SK-N-SH (cell line): ENCODE measurements around the gene CGB8. TPM values are rescaled to one million over a fixed set of nuclear protein-coding genes. Genes with fewer than 3 reads are reported as not detected.

Source experiments
- CTCF ChIA-PET: fragments of 300-600, 350-600 bp; formaldehyde crosslinking; extraction: SDS; loops from one replicate; lab custom pipeline; 2021; lab: Yijun Ruan, JAX
- POLR2A ChIA-PET: fragments of 350-600 bp; sonication (Branson Sonifier 250); formaldehyde crosslinking; extraction: SDS; loops from one replicate; lab custom pipeline; 2020; ENCODE audit warnings: antibody characterized with exemption, inconsistent platforms; lab: Yijun Ruan, JAX
- DNase-seq: peaks from one replicate; pipeline ENCODE4 v3.0.0; 2012
- H2AFZ ChIP-seq: fragments of 200-600 bp; sonication (generic); 2 replicates; pipeline ENCODE4 v1.8.1; 2016; ENCODE audit warnings: antibody characterized with exemption, mild to moderate bottlenecking, low read depth
- H3F3A ChIP-seq: fragments of 200-600 bp; sonication (generic); replicated peaks from 2 replicates; pipeline ENCODE3; 2016; ENCODE audit warnings: antibody characterized with exemption, mild to moderate bottlenecking; ENCODE audit not compliant: insufficient read depth
- H3K27ac ChIP-seq, 2 experiments: fragments of 200-500 bp in 1 of 2; fragments of 200-600 bp in 1 of 2; sonication (Bioruptor generic) in 1 of 2; sonication (generic), shearing (Covaris generic) in 1 of 2; 2 replicates each; pipeline versions ENCODE4 v1.5.1 to v1.6.1; 2014 to 2016; ENCODE audit warnings: low read depth in 2 of 2, inconsistent platforms in 1 of 2, low read length in 1 of 2, mild to moderate bottlenecking in 1 of 2, mixed read lengths in 1 of 2
- H3K27me3 ChIP-seq: fragments of 200-600 bp; sonication (generic), shearing (Covaris generic); 2 replicates; pipeline ENCODE4 v1.6.1; 2016; ENCODE audit warnings: mixed run types; ENCODE audit not compliant: insufficient read depth
- H3K36me3 ChIP-seq, 2 experiments: fragments of 200-500 bp in 1 of 2; fragments of 200-600 bp in 1 of 2; sonication (Bioruptor generic) in 1 of 2; sonication (generic) in 1 of 2; replicated peaks in 1 of 2; 2 replicates each; pipeline versions ENCODE3 to v1.5.1; 2014 to 2016; ENCODE audit warnings: low read length in 1 of 2, mild to moderate bottlenecking in 1 of 2; ENCODE audit not compliant: insufficient read depth in 2 of 2, control insufficient read depth in 1 of 2
- H3K4me1 ChIP-seq, 2 experiments: fragments of 200-500 bp in 1 of 2; fragments of 200-600 bp in 1 of 2; sonication (Bioruptor generic) in 1 of 2; sonication (generic), shearing (Covaris generic) in 1 of 2; 2 replicates each; pipeline versions ENCODE4 v1.5.1 to v1.6.1; 2014 to 2016; ENCODE audit warnings: low read depth in 1 of 2, low read length in 1 of 2, mixed run types in 1 of 2; ENCODE audit not compliant: insufficient read depth in 2 of 2, control insufficient read depth in 1 of 2
- H3K4me2 ChIP-seq: fragments of 200-600 bp; sonication (generic), shearing (Covaris generic); 2 replicates; pipeline ENCODE4 v1.6.1; 2017; ENCODE audit warnings: mixed run types
- H3K4me3 ChIP-seq, 2 experiments: fragments of 200-500 bp in 1 of 2; fragments of 200-600 bp in 1 of 2; sonication (Bioruptor generic) in 1 of 2; sonication (generic), shearing (Covaris generic) in 1 of 2; 2 replicates each; pipeline versions ENCODE4 v1.5.1 to v1.8.1; 2014 to 2016; ENCODE audit warnings: low read depth in 2 of 2, inconsistent platforms in 1 of 2, low read length in 1 of 2, mild to moderate bottlenecking in 1 of 2, mixed read lengths in 1 of 2, moderate library complexity in 1 of 2
- H3K79me2 ChIP-seq: fragments of 200-600 bp; sonication (generic); 2 replicates; pipeline ENCODE4 v1.8.1; 2017; ENCODE audit warnings: mild to moderate bottlenecking; ENCODE audit not compliant: insufficient read depth
- H3K9ac ChIP-seq: fragments of 200-600 bp; sonication (generic); 2 replicates; pipeline ENCODE4 v1.6.1; 2017; ENCODE audit warnings: mixed run types
- H3K9me2 ChIP-seq: fragments of 200-600 bp; sonication (generic); 2 replicates; pipeline ENCODE4 v1.6.1; 2017; ENCODE audit warnings: mixed run types
- H3K9me3 ChIP-seq: fragments of 200-600 bp; sonication (generic); 2 replicates; pipeline ENCODE4 v1.6.1; 2017; ENCODE audit warnings: mixed run types, mild to moderate bottlenecking, moderate library complexity
- H4K20me1 ChIP-seq: fragments of 200-600 bp; sonication (generic); 2 replicates; pipeline ENCODE4 v1.6.1; 2017; ENCODE audit warnings: mild to moderate bottlenecking, mixed run types; ENCODE audit not compliant: insufficient read depth
- EZH2phosphoT487 ChIP-seq: fragments of 200-600 bp; sonication (generic); IDR thresholded peaks from 2 replicates; pipeline ENCODE4 v1.6.1; 2017; ENCODE audit warnings: low read depth, mixed run types, mild to moderate bottlenecking, antibody characterized with exemption, moderate library complexity, borderline replicate concordance
- FOXJ3 ChIP-seq: sonication (generic); formaldehyde crosslinking; IDR thresholded peaks from 2 replicates; pipeline ENCODE4 v1.5.1; 2020; ENCODE audit warnings: mild to moderate bottlenecking, missing genetic modification reagents
- FOXM1 ChIP-seq: IDR thresholded peaks from 2 replicates; pipeline ENCODE4 v1.4.0; 2012; ENCODE audit warnings: low read depth, mild to moderate bottlenecking
- GABPA ChIP-seq: IDR thresholded peaks from 2 replicates; pipeline ENCODE4 v1.4.0; 2012; ENCODE audit warnings: low read depth, mild to moderate bottlenecking
- GATA2 ChIP-seq: sonication (generic); formaldehyde crosslinking; IDR thresholded peaks from 2 replicates; pipeline ENCODE4 v1.5.0; 2020; ENCODE audit warnings: mild to moderate bottlenecking, missing genetic modification reagents
- JUND ChIP-seq: IDR thresholded peaks from 2 replicates; pipeline ENCODE4 v1.4.0; 2012
- MEF2A ChIP-seq: IDR thresholded peaks from 2 replicates; pipeline ENCODE4 v1.4.0; 2012; ENCODE audit warnings: low read depth, borderline replicate concordance
- NRF1 ChIP-seq: IDR thresholded peaks from 2 replicates; pipeline ENCODE4 v1.6.1; 2012; ENCODE audit warnings: low read depth, mild to moderate bottlenecking, low read length
- RAD21 ChIP-seq: IDR thresholded peaks from 2 replicates; pipeline ENCODE4 v1.6.1; 2012; ENCODE audit warnings: mild to moderate bottlenecking, low read length
- RCOR1 ChIP-seq: fragments of 150-350 bp; IDR thresholded peaks from 2 replicates; pipeline ENCODE4 v1.6.1; 2017; ENCODE audit warnings: antibody characterized with exemption, low read length
- RFX5 ChIP-seq: IDR thresholded peaks from 2 replicates; pipeline ENCODE4 v1.6.1; 2012; ENCODE audit warnings: mild to moderate bottlenecking, improper control_type of control experiment, low read length
- RXRA ChIP-seq: IDR thresholded peaks from 2 replicates; pipeline ENCODE4 v1.4.0; 2012; ENCODE audit warnings: low read depth, mild to moderate bottlenecking, borderline replicate concordance
- SMC3 ChIP-seq: IDR thresholded peaks from 2 replicates; pipeline ENCODE4 v1.6.1; 2012; ENCODE audit warnings: low read depth, low read length, improper control_type of control experiment
- TCF12 ChIP-seq: IDR thresholded peaks from 2 replicates; pipeline ENCODE4 v1.4.0; 2012
- TEAD4 ChIP-seq: IDR thresholded peaks from 2 replicates; pipeline ENCODE4 v1.4.0; 2012; ENCODE audit warnings: mild to moderate bottlenecking, borderline replicate concordance; ENCODE audit not compliant: insufficient read depth
- WGBS: methylation state at CpG from one replicate; pipeline ENCODE4 v1.1.6; 2017; ENCODE audit warnings: low lambda C conversion rate; 5-methylcytosine and 5-hydroxymethylcytosine counted together
- polyA plus RNA-seq, 3 experiments: library from polyadenylated mRNA; depleted of rRNA; stranded (reverse); fragments of >200 nt; gene quantifications; 2 replicates each; pipeline ENCODE4 v1.2.3, GENCODE V29; 2012
- TF ChIP-seq, protein P1 (sequence below): IDR thresholded peaks from 2 replicates; pipeline ENCODE4 v1.4.0; 2012; ENCODE audit warnings: low read depth
- TF ChIP-seq, protein P2 (sequence below): fragments of 200-600 bp; sonication (generic); IDR thresholded peaks from 2 replicates; pipeline ENCODE4 v1.6.1; 2017; ENCODE audit warnings: antibody characterized with exemption, mild to moderate bottlenecking, moderate library complexity
- TF ChIP-seq, protein P3 (sequence below): fragments of 150-350 bp; IDR thresholded peaks from 2 replicates; pipeline ENCODE4 v1.6.1; 2016; ENCODE audit warnings: mild to moderate bottlenecking, low read depth, low read length

Gene CGB8
- polyA plus RNA-seq, 1 of the 3 experiments (the other 2 are of a cell fraction), result 0.13 TPM

DNA sequence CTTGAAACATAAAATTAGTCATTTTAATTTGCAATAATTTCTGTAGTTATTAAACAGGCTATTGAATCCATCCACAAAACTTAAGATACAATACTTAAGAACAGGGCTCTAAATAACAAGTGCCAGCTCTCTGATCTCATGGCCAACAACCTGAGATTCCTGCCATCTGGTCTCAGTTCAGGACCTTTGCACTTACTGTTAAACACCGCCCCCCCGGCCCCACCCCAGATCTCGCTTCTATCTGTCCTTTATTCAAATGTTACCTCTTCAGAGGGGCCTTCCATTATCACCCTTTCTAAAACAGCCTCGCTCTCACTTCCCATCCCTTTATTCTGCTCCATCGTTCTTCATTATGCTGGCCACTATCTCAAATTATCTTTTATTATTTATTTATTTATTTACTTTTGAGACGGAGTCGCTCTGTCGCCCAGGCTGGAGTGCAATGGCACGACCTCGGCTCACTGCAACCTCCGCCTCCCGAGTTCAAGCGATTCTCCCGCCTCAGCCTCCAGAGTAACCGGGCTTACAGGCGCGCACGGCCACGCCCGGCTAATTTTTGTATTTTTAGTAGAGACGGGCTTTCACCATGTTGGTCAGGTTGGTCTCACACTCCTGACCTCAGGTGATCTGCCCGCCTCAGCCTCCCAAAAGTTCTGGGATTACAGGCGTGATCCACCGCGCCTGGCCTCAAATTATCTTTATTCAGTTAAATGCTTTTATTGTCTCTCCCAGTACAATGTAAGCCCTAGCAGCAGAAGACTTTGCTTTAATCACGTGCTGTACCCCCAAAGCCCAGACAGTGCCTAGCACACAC lies 35.5 kb upstream of the CGB8 start:
- Histone ChIP-seq H3K4me1 (peaks cover 10 to 12% of the 10 kb centered on the region in 2 experiments; a peak in 1 of 4 replicates), H3K4me2 (peak overlapping the region; percentile 63; the same call in 1 of the 2 replicates), H3K9me2 (no peaks in the 10 kb centered on the region), H3K9me3 (no peaks in the 10 kb centered on the region), H3K27me3 (no peaks in the 10 kb centered on the region), H3K4me3 (peak overlapping the region; percentile 24 to 78; a peak in 3 of 4 replicates), H3K9ac (peak overlapping the region; percentile 98; the same call in 1 of the 2 replicates), H3K79me2 (peaks cover 45% of the 10 kb centered on the region), H3K36me3 (peaks cover 10 to 25% of the 10 kb centered on the region in 2 experiments), H3K27ac (peak overlapping the region; percentile 46 to 69), H4K20me1 (peaks cover 39% of the 10 kb centered on the region), H2AFZ (peak overlapping the region; percentile 71), H3F3A (peaks cover 4% of the 10 kb centered on the region)
- POLR2A ChIA-PET, result no interaction called here
- no peak for DNase-seq
- TF ChIP-seq TCF12 (no peak), FOXM1 (no peak), GABPA (no peak), RFX5 (no peak)
- TF ChIP-seq, protein P1, sequence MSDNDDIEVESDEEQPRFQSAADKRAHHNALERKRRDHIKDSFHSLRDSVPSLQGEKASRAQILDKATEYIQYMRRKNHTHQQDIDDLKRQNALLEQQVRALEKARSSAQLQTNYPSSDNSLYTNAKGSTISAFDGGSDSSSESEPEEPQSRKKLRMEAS, result no peak
- 72% methylated on average over 26 of the region's 26 CpGs for WGBS
- CTCF ChIA-PET, result interaction anchor here (1.0 kb wide), 1 partner anchor 13 kb away, joined by 4 read pairs; no protein-coding TSS in a partner anchor

DNA sequence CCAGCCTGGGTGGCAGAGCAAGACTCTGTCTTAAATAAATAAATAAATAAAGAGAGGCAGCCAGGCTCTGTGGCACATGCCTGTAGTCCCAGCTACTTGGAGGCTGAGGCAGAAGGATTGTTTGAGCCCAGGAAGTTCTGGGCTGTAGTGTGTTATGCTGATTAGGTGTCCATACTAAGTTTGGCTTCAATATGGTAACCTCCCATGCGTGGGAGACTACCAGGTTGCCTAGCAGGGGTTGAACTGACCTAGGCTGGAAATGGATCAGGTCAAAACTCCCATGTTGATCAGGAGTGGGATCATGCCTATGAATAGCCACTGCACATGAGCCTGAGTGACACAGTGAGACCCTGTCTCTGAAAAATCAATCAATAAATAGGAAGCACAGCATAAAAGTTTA lies 32.4 kb upstream of the CGB8 start:
- ChIA-PET POLR2A (no interaction called here), CTCF (interaction anchor here (1.3 to 2.2 kb wide), 4 partner anchors 8 to 118 kb away, joined by 3 to 9 read pairs (median 6); no protein-coding TSS in a partner anchor)
- Histone ChIP-seq H3K9me2 (no peaks in the 10 kb centered on the region), H3K4me3 (no peak overlapping the region), H3K9me3 (no peaks in the 10 kb centered on the region), H3K4me2 (no peak overlapping the region), H2AFZ (no peak overlapping the region), H3F3A (peaks cover 8% of the 10 kb centered on the region), H3K9ac (no peak overlapping the region), H3K36me3 (no peaks in the 10 kb centered on the region), H3K4me1 (peaks cover under 1 to 6% of the 10 kb centered on the region in 2 experiments; a peak in 1 of 4 replicates), H4K20me1 (peaks cover 8% of the 10 kb centered on the region), H3K27me3 (no peaks in the 10 kb centered on the region), H3K79me2 (peaks cover 14% of the 10 kb centered on the region), H3K27ac (no peak overlapping the region)
- no peak for TF ChIP-seq SMC3
- TF ChIP-seq RFX5, result no peak
- no peak for TF ChIP-seq TEAD4
- TF ChIP-seq FOXJ3 (CRISPR knock-in tag), result no peak
- no peak for TF ChIP-seq MEF2A
- no peak for TF ChIP-seq EZH2phosphoT487
- TF ChIP-seq FOXM1, result no peak
- TF ChIP-seq RAD21, result no peak
- TF ChIP-seq RCOR1, result no peak
- TF ChIP-seq, protein P1, result no peak
- TF ChIP-seq, protein P2, sequence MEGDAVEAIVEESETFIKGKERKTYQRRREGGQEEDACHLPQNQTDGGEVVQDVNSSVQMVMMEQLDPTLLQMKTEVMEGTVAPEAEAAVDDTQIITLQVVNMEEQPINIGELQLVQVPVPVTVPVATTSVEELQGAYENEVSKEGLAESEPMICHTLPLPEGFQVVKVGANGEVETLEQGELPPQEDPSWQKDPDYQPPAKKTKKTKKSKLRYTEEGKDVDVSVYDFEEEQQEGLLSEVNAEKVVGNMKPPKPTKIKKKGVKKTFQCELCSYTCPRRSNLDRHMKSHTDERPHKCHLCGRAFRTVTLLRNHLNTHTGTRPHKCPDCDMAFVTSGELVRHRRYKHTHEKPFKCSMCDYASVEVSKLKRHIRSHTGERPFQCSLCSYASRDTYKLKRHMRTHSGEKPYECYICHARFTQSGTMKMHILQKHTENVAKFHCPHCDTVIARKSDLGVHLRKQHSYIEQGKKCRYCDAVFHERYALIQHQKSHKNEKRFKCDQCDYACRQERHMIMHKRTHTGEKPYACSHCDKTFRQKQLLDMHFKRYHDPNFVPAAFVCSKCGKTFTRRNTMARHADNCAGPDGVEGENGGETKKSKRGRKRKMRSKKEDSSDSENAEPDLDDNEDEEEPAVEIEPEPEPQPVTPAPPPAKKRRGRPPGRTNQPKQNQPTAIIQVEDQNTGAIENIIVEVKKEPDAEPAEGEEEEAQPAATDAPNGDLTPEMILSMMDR, result no peak
- no peak for TF ChIP-seq GATA2
- TF ChIP-seq JUND, result no peak
- no peak for TF ChIP-seq NRF1
- TF ChIP-seq, protein P3, sequence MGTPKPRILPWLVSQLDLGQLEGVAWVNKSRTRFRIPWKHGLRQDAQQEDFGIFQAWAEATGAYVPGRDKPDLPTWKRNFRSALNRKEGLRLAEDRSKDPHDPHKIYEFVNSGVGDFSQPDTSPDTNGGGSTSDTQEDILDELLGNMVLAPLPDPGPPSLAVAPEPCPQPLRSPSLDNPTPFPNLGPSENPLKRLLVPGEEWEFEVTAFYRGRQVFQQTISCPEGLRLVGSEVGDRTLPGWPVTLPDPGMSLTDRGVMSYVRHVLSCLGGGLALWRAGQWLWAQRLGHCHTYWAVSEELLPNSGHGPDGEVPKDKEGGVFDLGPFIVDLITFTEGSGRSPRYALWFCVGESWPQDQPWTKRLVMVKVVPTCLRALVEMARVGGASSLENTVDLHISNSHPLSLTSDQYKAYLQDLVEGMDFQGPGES, result no peak
- no peak for TF ChIP-seq RXRA
- DNase-seq, result no peak
- WGBS, result 60% methylated on average over 1 of the region's 1 CpG
